ENCODE data around the gene FAM78A.

Gene FAM78A

DNA sequence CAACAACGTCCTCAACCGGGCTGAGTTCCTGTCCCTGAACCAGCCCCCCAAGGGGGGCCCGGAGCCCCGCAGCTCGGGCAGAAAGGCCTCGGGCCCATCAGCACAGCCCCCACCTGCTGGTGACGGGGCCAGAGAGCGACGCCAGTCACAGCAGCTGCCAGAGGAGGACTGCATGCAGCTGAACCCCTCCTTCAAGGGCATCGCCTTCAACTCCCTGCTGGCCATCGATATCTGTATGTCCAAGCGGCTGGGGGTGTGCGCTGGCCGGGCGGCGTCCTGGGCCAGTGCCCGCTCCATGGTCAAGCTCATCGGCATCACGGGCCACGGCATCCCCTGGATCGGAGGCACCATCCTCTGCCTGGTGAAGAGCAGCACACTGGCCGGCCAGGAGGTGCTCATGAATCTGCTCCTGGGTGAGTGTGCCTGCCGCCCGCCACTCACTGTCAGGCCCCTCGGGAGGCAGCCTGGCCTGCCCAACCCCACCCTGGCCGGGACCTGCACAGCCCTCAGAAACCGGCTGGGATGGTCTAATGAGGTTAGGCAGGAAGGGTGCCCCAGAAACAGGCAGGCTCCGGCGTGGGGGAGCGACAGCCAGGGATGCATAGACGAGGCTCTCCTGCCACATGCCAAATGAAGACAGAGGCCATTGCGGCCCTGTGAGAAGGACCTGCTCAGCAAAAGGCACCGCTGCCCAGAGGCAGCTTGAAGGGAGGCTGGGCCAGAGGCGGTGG lies 13.9 kb upstream of the FAM78A start:
- TF ChIP-seq EZH2 (optimal IDR thresholded peaks at IDR 0.05; ENCODE audit: low read depth, low read length) (no peak), CTCF (IDR thresholded peaks at IDR 0.05; ENCODE audit: low read length) (no peak), EZH2phosphoT487 (IDR thresholded peaks at IDR 0.05; ENCODE audit: low read length) (no peak)
- peak overlapping the region; percentile 25; the same call in 1 of the 2 replicates for H3K9ac ChIP-seq (ENCODE audit: low read length)
- DNase-seq: no peak
- H3K4me1 ChIP-seq (ENCODE audit: low read length): peaks cover 5% of the 10 kb centered on the region; the same call in 1 of the 2 replicates
- H2AFZ ChIP-seq (ENCODE audit: low read length): peak overlapping the region; percentile 14; the same call in 1 of the 2 replicates
- H3K9me2 ChIP-seq (replicated peaks; ENCODE audit: insufficient read depth, low read length): no peaks in the 10 kb centered on the region
- peak overlapping the region; percentile 9; the same call in 1 of the 2 replicates for H3K4me3 ChIP-seq (ENCODE audit: low read length)
- H3F3A ChIP-seq (ENCODE audit: insufficient read depth, low read length): no peaks in the 10 kb centered on the region
- no peaks in the 10 kb centered on the region for H4K20me1 ChIP-seq (ENCODE audit: insufficient read depth, low read length)
- H3K27ac ChIP-seq (ENCODE audit: low read length): no peak overlapping the region
- H3K79me2 ChIP-seq (ENCODE audit: low read length): no peaks in the 10 kb centered on the region
- H3K4me2 ChIP-seq (ENCODE audit: low read depth, low read length): peak overlapping the region; percentile 41; the same call in 1 of the 2 replicates
- no peaks in the 10 kb centered on the region for H3K9me3 ChIP-seq (replicated peaks; ENCODE audit: insufficient read depth, low read length)
- H3K27me3 ChIP-seq (replicated peaks; ENCODE audit: insufficient read depth, low read length): no peaks in the 10 kb centered on the region
- H3K36me3 ChIP-seq (replicated peaks; ENCODE audit: insufficient read depth, low read length): no peaks in the 10 kb centered on the region

- no peaks in the 10 kb centered on the region for H3F3A ChIP-seq (ENCODE audit: insufficient read depth, low read length)
- peak within 1 kb of the TSS; percentile 41; the same call in 1 of the 2 replicates for H3K4me2 ChIP-seq (ENCODE audit: low read depth, low read length)
- no peaks in the 10 kb centered on the region for H3K27me3 ChIP-seq (replicated peaks; ENCODE audit: insufficient read depth, low read length)
- peak within 1 kb of the TSS; percentile 14; the same call in 1 of the 2 replicates for H2AFZ ChIP-seq (ENCODE audit: low read length)
- H3K9me2 ChIP-seq (replicated peaks; ENCODE audit: insufficient read depth, low read length): no peaks in the 10 kb centered on the region
- H3K4me3 ChIP-seq (ENCODE audit: low read length): peak within 1 kb of the TSS; percentile 9; the same call in 1 of the 2 replicates
- no peak for TF ChIP-seq EZH2 (optimal IDR thresholded peaks at IDR 0.05; ENCODE audit: low read depth, low read length)
- TF ChIP-seq EZH2phosphoT487 (IDR thresholded peaks at IDR 0.05; ENCODE audit: low read length): no peak
- TF ChIP-seq CTCF (IDR thresholded peaks at IDR 0.05; ENCODE audit: low read length): no peak
- no peaks in the 10 kb centered on the region for H4K20me1 ChIP-seq (ENCODE audit: insufficient read depth, low read length)
- H3K27ac ChIP-seq (ENCODE audit: low read length): no peak within 1 kb of the TSS
- H3K36me3 ChIP-seq (replicated peaks; ENCODE audit: insufficient read depth, low read length): no peaks in the 10 kb centered on the region
- peak; percentile 13 for DNase-seq
- H3K4me1 ChIP-seq (ENCODE audit: low read length): peaks cover 5% of the 10 kb centered on the region; the same call in 1 of the 2 replicates
- peak within 1 kb of the TSS; percentile 25; the same call in 1 of the 2 replicates for H3K9ac ChIP-seq (ENCODE audit: low read length)
- no peaks in the 10 kb centered on the region for H3K79me2 ChIP-seq (ENCODE audit: low read length)
- no peaks in the 10 kb centered on the region for H3K9me3 ChIP-seq (replicated peaks; ENCODE audit: insufficient read depth, low read length)
Observed at GRCh38 chr9:131289301-131290035, 13.2 kb upstream of the FAM78A start, which contains the start of gene PLPP7. Gene PLPP7, plus strand, starts transcription at chr9:131289723. Its CDS starts 275 bp downstream, at chr9:131289998.

- Histone ChIP-seq H3K9me3 (replicated peaks; ENCODE audit: insufficient read depth, low read length) (no peaks in the 10 kb centered on the region), H3K9me2 (replicated peaks; ENCODE audit: insufficient read depth, low read length) (no peaks in the 10 kb centered on the region), H3K9ac (ENCODE audit: low read length) (no peak overlapping the region), H2AFZ (ENCODE audit: low read length) (no peak overlapping the region), H3K27ac (ENCODE audit: low read length) (no peak overlapping the region), H3K4me3 (ENCODE audit: low read length) (no peak overlapping the region), H3K4me1 (ENCODE audit: low read length) (peaks cover 5% of the 10 kb centered on the region; the same call in 1 of the 2 replicates), H4K20me1 (ENCODE audit: insufficient read depth, low read length) (no peaks in the 10 kb centered on the region), H3K27me3 (replicated peaks; ENCODE audit: insufficient read depth, low read length) (no peaks in the 10 kb centered on the region), H3F3A (ENCODE audit: insufficient read depth, low read length) (no peaks in the 10 kb centered on the region), H3K36me3 (replicated peaks; ENCODE audit: insufficient read depth, low read length) (no peaks in the 10 kb centered on the region), H3K4me2 (ENCODE audit: low read depth, low read length) (no peak overlapping the region), H3K79me2 (ENCODE audit: low read length) (no peaks in the 10 kb centered on the region)
- no peak for DNase-seq
- no peak for TF ChIP-seq EZH2 (optimal IDR thresholded peaks at IDR 0.05; ENCODE audit: low read depth, low read length)
- no peak for TF ChIP-seq CTCF (IDR thresholded peaks at IDR 0.05; ENCODE audit: low read length)
- TF ChIP-seq EZH2phosphoT487 (IDR thresholded peaks at IDR 0.05; ENCODE audit: low read length): no peak
Observed at GRCh38 chr9:131288217-131288616, 11.9 kb upstream of the FAM78A start.
